Effector memory CD8-positive, alpha-beta T cell (primary cell): ENCODE measurements around the gene A4GALT.

ENCODE experiments used
- ATAC-seq: fragments of 150-1000 bp; cut with Tn5 transposase; replicated peaks from 2 replicates; pipeline ENCODE4 v1.10.0; 2021; ENCODE audit warnings: mild to moderate bottlenecking, moderate library complexity
- DNase-seq, 3 experiments: peaks; one replicate each; pipeline ENCODE4 v3.0.0; 2021
- H3K27ac Mint-ChIP-seq, 2 donors: one replicate each; pipeline ENCODE4 v1.8.0; 2022; ENCODE audit warnings: mild to moderate bottlenecking in 2 of 2, mixed read lengths in 2 of 2, moderate library complexity in 2 of 2
- H3K27me3 Mint-ChIP-seq, 2 donors: one replicate each; pipeline ENCODE4 v1.8.0; 2022; ENCODE audit warnings: mixed read lengths in 2 of 2
- H3K36me3 Mint-ChIP-seq: one replicate; pipeline ENCODE4 v1.8.0; 2022; ENCODE audit warnings: mild to moderate bottlenecking, moderate library complexity, mixed read lengths; ENCODE audit not compliant: insufficient read depth
- H3K4me1 Mint-ChIP-seq, 2 donors: one replicate each; pipeline ENCODE4 v1.8.0; 2022; ENCODE audit warnings: low read depth in 2 of 2, mixed read lengths in 2 of 2
- H3K4me3 Mint-ChIP-seq, 2 donors: one replicate each; pipeline ENCODE4 v1.8.0; 2022; ENCODE audit warnings: mild to moderate bottlenecking in 2 of 2, mixed read lengths in 2 of 2, moderate library complexity in 2 of 2
- H3K9me3 Mint-ChIP-seq, 2 donors: one replicate each; pipeline ENCODE4 v1.8.0; 2022; ENCODE audit warnings: mixed read lengths in 2 of 2

The A4GALT gene

DNA sequence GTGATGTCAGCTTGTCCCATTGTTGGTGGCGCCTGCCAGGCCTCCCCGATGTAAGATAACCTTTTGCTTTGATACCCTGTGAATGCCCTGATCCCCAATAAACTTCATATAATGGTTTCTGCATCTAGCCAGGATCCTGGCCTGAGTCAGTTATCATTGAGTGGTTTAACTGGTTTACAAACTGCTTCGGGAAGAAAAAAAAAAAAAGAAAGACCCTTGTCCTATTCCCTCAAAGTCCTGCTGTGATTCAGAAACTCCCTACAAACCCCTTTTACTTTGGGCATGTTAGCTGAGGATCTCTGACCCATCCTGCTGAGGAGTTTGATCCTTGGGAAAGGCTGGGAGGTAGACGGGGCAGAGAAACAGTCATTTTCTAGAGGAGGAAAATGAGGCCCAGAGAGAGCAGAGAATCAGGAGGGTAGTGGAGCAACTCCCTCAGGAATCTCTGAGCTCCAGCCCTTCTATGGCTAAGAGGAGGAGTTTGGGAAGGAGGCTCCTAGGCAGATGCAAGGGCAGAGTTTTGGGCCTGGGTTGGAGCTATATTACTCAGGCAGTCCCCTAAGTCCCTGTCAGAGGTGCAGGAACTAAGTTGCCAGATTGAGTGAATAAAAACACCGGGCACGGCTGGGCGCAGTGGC lies 66.1 kb downstream of the A4GALT start:
- Mint-ChIP-seq H3K4me3 (no peak overlapping the region), H3K27ac (no peak overlapping the region), H3K9me3 (no peaks in the 10 kb centered on the region), H3K4me1 (no peaks in the 10 kb centered on the region), H3K36me3 (peaks cover 16% of the 10 kb centered on the region), H3K27me3 (peaks cover 0 to 19% of the 10 kb centered on the region in 2 donors)
- ATAC-seq (no peak), DNase-seq (no peak)

GRCh38 chr22:42653999-42654398 lies 66.7 kb downstream of the A4GALT start:
- Mint-ChIP-seq H3K4me1 (no peaks in the 10 kb centered on the region), H3K36me3 (peaks cover 19% of the 10 kb centered on the region), H3K4me3 (no peak overlapping the region), H3K27ac (no peak overlapping the region), H3K27me3 (peaks cover 0 to 19% of the 10 kb centered on the region in 2 donors), H3K9me3 (no peaks in the 10 kb centered on the region)
- ATAC-seq, result no peak
- no peak for DNase-seq

DNA sequence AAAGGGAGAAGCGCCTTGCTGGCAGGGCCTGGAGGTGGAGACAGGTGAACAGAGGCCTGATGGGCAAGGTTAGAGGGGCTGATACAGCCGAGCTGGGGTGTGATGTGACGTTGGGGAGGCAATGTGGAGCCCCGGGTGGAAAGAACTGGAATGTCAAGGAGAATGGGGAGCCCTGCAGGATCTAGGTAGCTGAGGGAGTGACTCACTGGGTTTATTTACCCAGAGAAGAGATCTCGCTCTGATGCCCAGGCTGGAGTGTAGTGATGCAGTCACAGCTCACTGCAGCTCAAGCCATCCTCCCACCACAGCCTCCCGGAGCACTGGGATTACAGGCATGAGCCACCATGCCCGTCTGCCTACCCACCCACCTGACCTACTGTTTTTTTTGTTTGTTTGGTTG lies 69.5 kb downstream of the A4GALT start:
- peaks cover 0 to 6% of the 10 kb centered on the region in 2 donors for H3K27me3 Mint-ChIP-seq
- H3K36me3 Mint-ChIP-seq, result peaks cover 27% of the 10 kb centered on the region
- DNase-seq (no peak), ATAC-seq (no peak)
- H3K9me3 Mint-ChIP-seq, result no peaks in the 10 kb centered on the region
- H3K4me3 Mint-ChIP-seq, result peak overlapping the region in 1 of 2 donors; percentile 77
- peaks cover 12 to 16% of the 10 kb centered on the region in 2 donors for H3K4me1 Mint-ChIP-seq
- peak overlapping the region in 1 of 2 donors; percentile 99 for H3K27ac Mint-ChIP-seq

DNA sequence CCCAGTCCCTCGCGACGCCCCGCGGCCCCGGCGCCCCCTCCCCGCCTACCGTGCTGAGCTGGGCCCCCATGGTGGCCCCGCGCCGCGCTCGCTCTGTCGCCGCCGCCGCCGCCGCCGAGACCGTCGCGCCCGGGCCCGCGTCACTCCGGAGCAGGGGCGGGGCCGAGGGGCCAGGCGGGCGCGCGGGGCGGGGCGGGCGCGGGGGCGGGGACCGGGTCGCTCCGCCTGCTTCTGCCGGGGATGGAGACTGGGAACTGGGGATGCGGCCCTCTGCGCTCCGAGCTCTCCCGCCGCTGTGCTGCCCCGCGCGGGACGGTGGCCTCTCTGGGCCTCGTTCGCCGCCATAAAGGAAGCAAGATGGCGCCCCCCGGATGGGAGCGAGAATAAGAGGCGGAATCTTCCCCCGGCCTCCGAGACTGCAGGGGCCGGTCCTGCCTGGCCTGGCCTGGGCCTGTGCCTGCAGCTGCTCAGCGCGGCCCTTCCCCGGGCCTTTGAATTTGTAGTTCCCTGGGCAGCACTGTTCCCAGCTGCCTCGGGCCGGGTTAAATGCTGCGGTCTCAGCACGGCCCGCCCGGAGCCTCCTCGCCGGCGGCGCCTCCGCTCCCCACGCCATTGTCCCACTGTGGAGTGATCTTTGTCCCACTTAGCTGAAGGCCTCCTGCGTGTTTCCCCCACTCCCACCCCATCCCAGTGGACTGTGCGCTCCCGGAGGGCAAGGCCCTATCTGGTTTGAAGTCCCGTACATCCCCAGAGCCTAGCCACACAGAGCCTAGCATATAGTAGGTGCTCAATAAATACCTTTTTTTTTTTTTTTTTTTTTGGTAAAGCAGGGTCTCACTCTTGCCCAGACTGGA lies 71.2 kb downstream of the A4GALT start, which contains the start of gene CYB5R3:
CYB5R3 (minus strand) TSS at position 147 of the 854 bp plus-strand sequence; CDS start at position 70, 77 bp downstream.
- Mint-ChIP-seq H3K9me3 (no peaks in the 10 kb centered on the region), H3K27me3 (no peaks in the 10 kb centered on the region), H3K4me1 (peaks cover 21 to 28% of the 10 kb centered on the region in 2 donors), H3K36me3 (peaks cover 23% of the 10 kb centered on the region), H3K27ac (peak within 1 kb of the TSS; percentile 77 to 99), H3K4me3 (peak within 1 kb of the TSS; percentile 77 to 98)
- peak; percentile 61 to 68 (median 65) for DNase-seq
- ATAC-seq, result peak; percentile 73

DNA sequence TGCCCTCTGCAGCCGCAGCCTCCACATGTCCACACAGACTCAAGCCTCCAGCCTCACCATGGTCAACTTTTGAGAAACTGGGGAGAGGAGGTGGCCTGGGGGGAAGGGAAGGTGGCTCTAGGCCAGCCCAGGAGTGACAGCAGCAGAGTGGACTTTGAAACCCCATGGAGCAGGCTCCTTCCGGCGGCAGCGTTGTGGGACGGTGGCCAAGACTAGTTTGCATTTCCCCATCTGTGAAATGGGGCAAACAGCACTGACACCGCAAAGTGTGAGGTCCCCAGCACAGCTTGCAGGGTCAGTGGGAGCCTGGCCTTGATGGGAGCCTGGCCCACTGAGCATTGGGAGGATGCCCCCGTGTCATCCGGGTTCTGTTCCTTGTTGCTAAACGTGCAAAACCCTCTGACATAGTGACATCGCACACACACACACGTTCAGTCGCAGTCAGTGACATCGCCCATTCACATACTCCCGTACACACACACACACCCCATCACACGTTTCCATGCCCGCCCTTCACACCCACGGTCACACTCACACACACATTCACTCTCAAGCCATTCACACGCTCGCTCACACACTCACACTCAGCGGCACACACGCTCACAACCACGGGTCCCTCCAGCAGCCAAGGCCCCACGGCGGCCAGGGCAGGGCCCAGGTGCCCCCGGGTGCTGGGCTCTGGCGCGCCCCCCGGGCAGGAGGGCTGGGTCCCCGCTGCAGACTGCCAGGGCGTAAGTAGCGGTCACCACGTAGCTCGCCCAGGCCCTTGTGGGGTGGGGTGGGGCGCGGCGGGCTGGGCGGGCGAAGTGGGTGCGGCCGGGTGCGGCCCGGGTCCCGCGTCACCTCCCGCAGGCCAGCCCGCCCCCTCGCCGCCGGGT lies 72.1 kb downstream of the A4GALT start:
- H3K4me1 Mint-ChIP-seq, result peaks cover 26 to 32% of the 10 kb centered on the region in 2 donors
- peak overlapping the region; percentile 77 to 99 for H3K27ac Mint-ChIP-seq
- DNase-seq, result peak; percentile 27 to 46 (median 30)
- H3K36me3 Mint-ChIP-seq, result peaks cover 25% of the 10 kb centered on the region
- H3K27me3 Mint-ChIP-seq, result no peaks in the 10 kb centered on the region
- peak; percentile 56 for ATAC-seq
- H3K4me3 Mint-ChIP-seq, result peak overlapping the region; percentile 77 to 98
- no peaks in the 10 kb centered on the region for H3K9me3 Mint-ChIP-seq

DNA sequence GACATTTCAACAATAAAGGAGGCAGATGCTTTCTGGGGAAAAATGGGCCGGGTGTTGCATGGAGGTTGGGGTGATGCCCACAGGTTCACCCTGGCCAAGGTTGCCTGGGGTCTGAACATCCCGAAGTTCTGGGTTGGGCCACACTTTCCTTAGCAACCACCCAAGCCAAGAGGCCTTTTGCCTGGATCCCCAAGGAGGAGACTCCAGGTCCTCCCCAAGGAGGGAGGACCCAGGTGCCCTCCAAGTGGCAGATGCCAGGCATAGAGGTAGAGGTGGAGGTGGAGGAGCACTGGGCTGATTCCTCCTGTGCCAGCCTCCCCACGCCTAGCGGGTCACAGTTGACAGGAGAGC lies 72.7 kb downstream of the A4GALT start:
- Mint-ChIP-seq H3K27ac (peak overlapping the region; percentile 77 to 99), H3K4me3 (peak overlapping the region; percentile 77 to 98), H3K27me3 (no peaks in the 10 kb centered on the region), H3K9me3 (no peaks in the 10 kb centered on the region), H3K4me1 (peaks cover 26 to 33% of the 10 kb centered on the region in 2 donors), H3K36me3 (peaks cover 25% of the 10 kb centered on the region)
- no peak for DNase-seq
- no peak for ATAC-seq

DNA sequence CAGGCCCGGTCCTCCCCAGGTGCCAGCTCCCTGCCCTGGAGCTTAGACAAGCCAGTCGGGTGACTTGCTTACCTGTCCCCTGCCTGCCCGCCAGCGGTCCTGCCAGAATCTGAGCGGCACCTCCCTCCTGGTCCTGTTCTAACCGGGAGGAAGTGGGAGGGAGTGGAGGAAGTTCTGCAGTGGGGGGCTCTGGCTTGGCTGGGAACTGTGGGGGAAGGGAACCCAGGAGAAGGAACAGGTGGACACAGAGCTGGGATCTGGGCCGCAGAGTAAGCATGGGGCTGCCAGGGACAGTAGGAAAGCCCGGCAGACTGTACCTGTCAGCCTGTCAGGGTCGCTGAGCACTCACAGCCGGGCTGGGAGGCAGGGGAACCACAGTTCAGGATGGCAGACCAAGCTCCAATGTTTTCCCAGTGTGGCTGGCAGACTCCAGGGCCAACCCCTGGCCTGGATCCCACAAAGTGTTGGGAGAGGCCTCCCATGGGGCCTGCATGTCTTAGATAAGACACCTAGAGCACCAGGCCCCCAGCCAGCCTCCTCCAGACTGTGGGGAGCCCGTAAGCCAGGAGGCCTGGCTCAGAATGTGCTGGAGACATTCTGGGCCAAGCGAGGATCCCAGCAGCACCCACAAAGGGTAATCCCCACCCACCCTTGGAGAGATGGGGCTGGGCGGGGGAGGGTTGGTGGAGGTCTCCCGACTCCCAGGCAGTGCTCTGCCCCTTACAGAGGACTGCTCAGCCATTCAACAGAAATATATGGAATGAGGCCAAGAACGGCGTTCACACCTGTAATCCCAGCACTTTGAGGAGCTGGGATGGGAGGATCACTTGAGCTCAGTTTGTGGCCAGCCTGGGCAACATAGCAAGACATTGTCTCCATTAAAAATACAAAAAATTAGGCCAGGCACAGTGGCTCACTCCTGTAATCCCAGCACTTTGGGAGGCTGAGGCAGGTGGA lies 73.8 kb downstream of the A4GALT start:
- DNase-seq (no peak), ATAC-seq (no peak)
- peak overlapping the region; percentile 77 to 83 for H3K27ac Mint-ChIP-seq
- peaks cover 25% of the 10 kb centered on the region for H3K36me3 Mint-ChIP-seq
- H3K27me3 Mint-ChIP-seq, result no peaks in the 10 kb centered on the region
- no peaks in the 10 kb centered on the region for H3K9me3 Mint-ChIP-seq
- H3K4me1 Mint-ChIP-seq, result peaks cover 29 to 36% of the 10 kb centered on the region in 2 donors
- peak overlapping the region; percentile 77 to 98 for H3K4me3 Mint-ChIP-seq

- ATAC-seq (no peak), DNase-seq (no peak)
- Mint-ChIP-seq H3K4me1 (peaks cover 29 to 36% of the 10 kb centered on the region in 2 donors), H3K36me3 (peaks cover 30% of the 10 kb centered on the region), H3K27ac (peak overlapping the region in 1 of 2 donors; percentile 65), H3K9me3 (no peaks in the 10 kb centered on the region), H3K27me3 (no peaks in the 10 kb centered on the region), H3K4me3 (peak overlapping the region in 1 of 2 donors; percentile 15)
Measured at GRCh38 chr22:42645938-42646568, 74.6 kb downstream of the A4GALT start.

- no peaks in the 10 kb centered on the region for H3K9me3 Mint-ChIP-seq
- no peak for ATAC-seq
- H3K4me1 Mint-ChIP-seq, result peaks cover 29 to 37% of the 10 kb centered on the region in 2 donors
- H3K4me3 Mint-ChIP-seq, result no peak overlapping the region
- no peak for DNase-seq
- peaks cover 27% of the 10 kb centered on the region for H3K36me3 Mint-ChIP-seq
- no peaks in the 10 kb centered on the region for H3K27me3 Mint-ChIP-seq
- H3K27ac Mint-ChIP-seq, result peak overlapping the region in 1 of 2 donors; percentile 65
Measured at GRCh38 chr22:42645341-42645937, 75.2 kb downstream of the A4GALT start.

GRCh38 chr22:42644422-42645340 lies 76.0 kb downstream of the A4GALT start:
- Mint-ChIP-seq H3K4me3 (no peak overlapping the region), H3K27me3 (no peaks in the 10 kb centered on the region), H3K27ac (peak overlapping the region; percentile 7 to 65), H3K4me1 (peaks cover 29 to 38% of the 10 kb centered on the region in 2 donors), H3K36me3 (peaks cover 20% of the 10 kb centered on the region), H3K9me3 (no peaks in the 10 kb centered on the region)
- DNase-seq (no peak), ATAC-seq (no peak)
